Activated gamma-delta T cell (primary cell): Measurements from ENCODE around the gene AGBL3.
"Not testable (repeated sequence)": the region's sequence is repeated elsewhere in the genome, so short reads cannot be mapped to it uniquely, and the experiment has no call there.

Experiments used
- DNase-seq: peaks from one replicate; lab custom pipeline; 2025; lab: John Stamatoyannopoulos, UW

AGBL3 gene

GRCh38 chr7:135168489-135169140 lies 182.3 kb downstream of the AGBL3 start:
- DNase-seq: no peak

- DNase-seq: no peak
These were observed 183.0 kb downstream of the AGBL3 start for GRCh38 chr7:135169141-135169963.

DNA sequence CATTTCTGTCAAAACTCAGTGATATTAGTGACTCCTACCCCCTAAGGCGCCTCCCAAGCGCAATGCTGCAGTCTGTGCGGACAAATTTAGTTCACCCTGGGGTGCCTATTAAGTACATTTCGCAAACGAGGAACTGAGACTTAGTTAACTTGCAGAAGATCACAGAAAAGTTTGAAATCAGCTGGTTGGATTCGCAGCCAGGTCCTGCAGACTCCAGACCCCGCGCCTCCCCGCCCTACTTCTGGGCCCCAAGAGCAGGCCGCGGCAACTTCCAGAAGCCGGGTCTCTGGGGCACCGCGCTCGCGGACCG lies 183.6 kb downstream of the AGBL3 start:
- no peak for DNase-seq

GRCh38 chr7:135170274-135170997 lies 184.1 kb downstream of the AGBL3 start, which contains the start of gene CYREN:
Gene CYREN, minus strand, starts transcription at chr7:135170707. Its CDS starts 1,785 bp downstream, at chr7:135168922.
- peak; percentile 85 for DNase-seq

DNA sequence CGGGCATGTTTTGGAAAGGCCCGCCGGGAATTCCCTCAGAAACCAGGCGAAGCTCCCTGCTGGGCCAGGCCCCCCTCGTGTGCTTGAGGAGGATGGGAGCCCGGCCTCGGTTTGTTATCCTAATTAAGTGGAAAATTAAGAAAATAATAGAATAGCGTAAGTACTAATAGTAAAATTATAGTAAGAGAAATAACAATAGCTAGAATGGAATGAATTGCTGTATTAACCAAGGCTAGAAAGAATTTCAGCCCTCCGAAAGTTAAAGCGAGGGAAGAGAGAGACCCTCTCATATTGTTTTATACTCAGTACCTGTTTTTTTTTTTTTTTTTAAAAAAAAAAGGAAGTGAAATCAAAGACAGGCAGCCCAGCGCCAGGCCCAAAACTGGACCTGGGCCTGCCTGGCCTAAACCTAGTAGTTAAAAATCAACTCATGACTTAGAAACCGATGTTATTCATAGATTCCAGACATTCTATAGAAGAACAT lies 184.7 kb downstream of the AGBL3 start:
- DNase-seq: not testable (repeated sequence)

GRCh38 chr7:135171581-135172291 lies 185.4 kb downstream of the AGBL3 start:
- not testable (repeated sequence) for DNase-seq

DNA sequence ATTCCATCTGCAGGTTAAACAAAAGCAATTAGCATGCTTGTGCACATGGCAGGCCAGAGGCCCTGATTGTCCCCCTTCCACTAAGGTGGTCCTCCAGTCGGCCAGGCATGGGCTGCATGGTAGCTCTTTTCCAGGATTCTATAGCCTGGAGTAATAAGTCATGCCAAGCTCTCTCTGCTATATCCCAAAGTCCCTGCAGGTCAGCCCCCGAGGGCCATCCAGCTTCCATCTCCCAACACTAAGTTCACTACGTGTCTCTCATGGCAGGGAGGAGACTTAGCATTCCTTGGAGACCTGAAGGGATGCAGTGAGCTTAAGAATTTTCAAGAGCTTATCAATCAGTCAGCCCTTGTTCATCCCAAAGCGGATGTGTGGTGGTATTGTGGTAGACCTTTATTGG lies 187.6 kb downstream of the AGBL3 start:
- DNase-seq: not testable (repeated sequence)

- no peak for DNase-seq
These were observed 188.6 kb downstream of the AGBL3 start for GRCh38 chr7:135174941-135175340.

- no peak for DNase-seq
These were observed 189.6 kb downstream of the AGBL3 start for GRCh38 chr7:135175931-135176330.

DNA sequence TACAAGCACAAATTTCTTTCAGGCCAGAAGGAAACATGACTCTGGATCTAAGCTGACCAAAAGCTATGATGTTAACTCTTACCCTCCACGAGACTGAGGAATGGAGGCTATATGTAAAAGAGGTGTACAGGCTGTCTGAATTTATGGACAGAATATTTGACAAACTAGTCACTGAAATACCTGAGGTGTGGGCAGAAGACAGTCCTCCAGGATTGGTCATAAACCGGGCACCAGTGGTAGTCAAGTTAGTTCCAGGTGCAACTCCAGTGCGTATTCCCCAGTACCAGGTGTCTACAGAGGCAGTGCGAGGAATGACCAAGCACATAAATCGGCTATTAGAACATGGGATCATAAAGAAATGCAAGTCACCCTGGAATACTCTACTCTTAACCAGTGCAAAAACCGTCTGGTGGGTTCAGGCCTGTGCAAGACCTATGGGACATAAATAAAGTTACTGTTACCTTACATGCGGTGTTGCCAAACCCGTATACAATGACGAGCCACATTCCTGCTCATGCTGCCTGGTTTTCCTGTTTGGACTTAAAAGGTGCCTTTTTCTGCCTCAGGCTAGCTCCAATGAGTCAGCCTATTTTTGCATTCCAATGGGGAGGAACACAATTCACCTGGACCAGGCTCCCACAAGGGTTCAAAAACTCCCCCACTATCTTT lies 190.9 kb downstream of the AGBL3 start:
- DNase-seq: no peak

- DNase-seq: no peak
These were observed 192.1 kb downstream of the AGBL3 start for GRCh38 chr7:135178364-135178763.

GRCh38 chr7:135179321-135179925 lies 193.1 kb downstream of the AGBL3 start:
- no peak for DNase-seq

- no peak for DNase-seq
These were observed 193.8 kb downstream of the AGBL3 start for GRCh38 chr7:135180122-135180521.

GRCh38 chr7:135181261-135181928 lies 195.1 kb downstream of the AGBL3 start:
- no peak for DNase-seq

DNA sequence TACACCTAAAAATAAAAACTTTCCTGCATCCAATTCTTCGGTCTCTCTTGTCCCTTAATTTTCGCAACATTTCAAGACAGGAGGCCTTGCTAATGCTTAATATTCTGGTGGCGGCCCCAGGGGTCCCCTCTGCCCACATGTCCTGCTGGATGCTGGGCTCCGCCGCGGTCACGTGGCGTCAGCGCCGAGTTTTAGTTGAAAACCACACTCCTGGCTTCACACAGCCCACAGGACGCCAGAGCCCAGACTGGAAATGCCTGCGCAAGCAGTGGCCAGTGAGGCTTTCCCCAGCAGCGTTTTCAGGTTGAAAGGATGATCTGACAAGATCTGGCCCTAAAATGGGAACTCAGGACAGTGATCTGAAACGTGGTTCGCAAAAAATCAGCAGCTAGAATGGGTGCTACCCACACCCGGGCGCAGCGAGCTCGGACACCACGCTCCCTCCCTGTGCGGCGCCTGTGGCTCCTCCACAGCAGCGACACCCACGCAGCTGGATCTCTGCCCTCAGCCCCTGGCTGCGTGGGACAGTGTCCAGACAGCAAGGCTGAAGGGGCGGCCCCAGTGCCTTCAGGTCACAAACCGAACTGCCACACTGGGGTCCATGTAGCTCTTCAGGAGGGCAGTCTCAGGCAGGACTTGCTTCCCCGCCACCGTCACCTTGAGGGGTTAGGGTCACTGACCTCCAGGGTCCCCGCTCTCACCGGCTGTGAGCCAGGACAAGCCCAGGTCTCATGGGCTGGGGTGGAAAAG lies 195.8 kb downstream of the AGBL3 start:
- no peak for DNase-seq

DNA sequence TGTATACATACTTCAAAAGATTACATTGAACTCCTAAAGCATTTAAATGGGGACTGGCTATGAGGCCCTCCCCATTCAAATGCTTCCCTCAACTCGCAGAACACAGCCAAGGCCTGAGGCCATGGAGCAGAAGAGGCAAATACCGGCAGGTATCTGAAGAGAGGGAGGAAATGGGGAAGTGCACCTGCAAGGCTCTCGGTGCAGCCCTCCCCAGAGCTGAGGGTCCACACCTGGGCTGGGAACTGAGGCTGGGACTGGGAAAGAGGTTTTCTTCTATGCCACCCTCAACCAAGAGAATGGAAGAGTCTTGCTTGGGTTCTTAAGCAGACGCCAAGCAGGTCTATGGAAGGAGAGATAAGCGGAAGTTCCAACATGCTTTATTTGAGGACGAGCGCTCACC lies 197.2 kb downstream of the AGBL3 start:
- no peak for DNase-seq

GRCh38 chr7:135184254-135184841 lies 198.0 kb downstream of the AGBL3 start:
- DNase-seq: no peak
